Liver (tissue), 9 donors: ENCODE results near the gene TRAPPC6A. TPM values are rescaled to one million over a fixed set of nuclear protein-coding genes. Genes with fewer than 3 reads are reported as not detected.

ENCODE experiments used
- DNase-seq: peaks from one replicate; pipeline ENCODE4 v3.0.0-alpha.2; 2017; ENCODE audit warnings: low spot score
- H3K27ac ChIP-seq, 2 donors: one replicate each; pipeline ENCODE4 v1.7.0; 2013; ENCODE audit warnings: inconsistent platforms in 2 of 2, low read length in 2 of 2, control low read depth in 1 of 2, low read depth in 1 of 2, mild to moderate bottlenecking in 1 of 2
- H3K27me3 ChIP-seq, 4 donors: one replicate each; pipeline versions ENCODE4 v1.6.1 to v1.7.0; 2013; ENCODE audit warnings: low read length in 3 of 4, inconsistent platforms in 1 of 4, mild to moderate bottlenecking in 1 of 4, moderate library complexity in 1 of 4; ENCODE audit not compliant: control insufficient read depth in 4 of 4, insufficient read depth in 4 of 4
- H3K36me3 ChIP-seq, 4 donors: one replicate each; pipeline versions ENCODE4 v1.6.1 to v1.7.0; 2013; ENCODE audit warnings: low read length in 3 of 4, mild to moderate bottlenecking in 3 of 4, low read depth in 1 of 4, moderate library complexity in 1 of 4; ENCODE audit not compliant: control insufficient read depth in 4 of 4, insufficient read depth in 3 of 4
- H3K4me1 ChIP-seq, 4 donors: one replicate each; pipeline versions ENCODE4 v1.6.1 to v1.7.0; 2013; ENCODE audit warnings: low read length in 3 of 4, mild to moderate bottlenecking in 3 of 4, moderate library complexity in 1 of 4; ENCODE audit not compliant: control insufficient read depth in 4 of 4, insufficient read depth in 4 of 4
- H3K4me3 ChIP-seq, 3 donors: one replicate each; pipeline versions ENCODE4 v1.6.1 to v1.7.0; 2013; ENCODE audit warnings: low read length in 3 of 3, control low read depth in 1 of 3, low read depth in 1 of 3, mild to moderate bottlenecking in 1 of 3
- H3K9ac ChIP-seq, 2 donors: one replicate each; pipeline ENCODE4 v1.7.0; 2013; ENCODE audit warnings: low read length in 2 of 2, mild to moderate bottlenecking in 2 of 2, moderate library complexity in 2 of 2, control low read depth in 1 of 2, low read depth in 1 of 2
- H3K9me3 ChIP-seq, 4 donors: one replicate each; pipeline versions ENCODE4 v1.6.1 to v1.7.0; 2013; ENCODE audit warnings: low read length in 3 of 4; ENCODE audit not compliant: control insufficient read depth in 4 of 4
- EGR1 ChIP-seq, 2 donors: IDR thresholded peaks; 2 replicates each; pipeline ENCODE4 v1.6.1; 2016 to 2018; ENCODE audit warnings: antibody characterized with exemption in 2 of 2, low read depth in 2 of 2
- FOXA1 ChIP-seq: IDR thresholded peaks from 2 replicates; pipeline ENCODE4 v1.6.1; 2016; ENCODE audit warnings: antibody characterized with exemption
- FOXA2 ChIP-seq: IDR thresholded peaks from 2 replicates; pipeline ENCODE4 v1.6.1; 2016; ENCODE audit warnings: antibody characterized with exemption
- GABPA ChIP-seq, 2 donors: IDR thresholded peaks in 1 of 2; conservative IDR thresholded peaks in 1 of 2; 2 replicates each; pipeline ENCODE4 v1.6.1; 2016; ENCODE audit warnings: antibody characterized with exemption in 2 of 2, mild to moderate bottlenecking in 1 of 2, moderate library complexity in 1 of 2
- HNF4A ChIP-seq, 2 donors: conservative IDR thresholded peaks; 2 replicates each; pipeline ENCODE4 v1.6.1; 2016; ENCODE audit warnings: antibody characterized with exemption in 2 of 2, mild to moderate bottlenecking in 2 of 2
- HNF4G ChIP-seq: IDR thresholded peaks from 2 replicates; pipeline ENCODE4 v1.6.1; 2016; ENCODE audit warnings: antibody characterized with exemption
- JUND ChIP-seq, 2 donors: IDR thresholded peaks; 2 replicates each; pipeline ENCODE4 v1.6.1; 2016; ENCODE audit warnings: antibody characterized with exemption in 2 of 2
- NR2F2 ChIP-seq: IDR thresholded peaks from 2 replicates; pipeline ENCODE4 v1.6.1; 2016; ENCODE audit warnings: antibody characterized with exemption
- RAD21 ChIP-seq, 2 donors: IDR thresholded peaks; 2 replicates each; pipeline ENCODE4 v1.6.1; 2016; ENCODE audit warnings: antibody characterized with exemption in 2 of 2, mild to moderate bottlenecking in 2 of 2
- RXRA ChIP-seq, 2 donors: IDR thresholded peaks; 2 replicates each; pipeline ENCODE4 v1.6.1; 2017 to 2018; ENCODE audit warnings: antibody characterized with exemption in 2 of 2, mild to moderate bottlenecking in 1 of 2
- SP1 ChIP-seq: IDR thresholded peaks from 2 replicates; pipeline ENCODE4 v1.6.1; 2018; ENCODE audit warnings: antibody characterized with exemption, mild to moderate bottlenecking
- TAF1 ChIP-seq: conservative IDR thresholded peaks from 2 replicates; pipeline ENCODE4 v1.6.1; 2016; ENCODE audit warnings: antibody characterized with exemption, mild to moderate bottlenecking
- YY1 ChIP-seq: IDR thresholded peaks from 2 replicates; pipeline ENCODE4 v1.6.1; 2016; ENCODE audit warnings: antibody characterized with exemption, mild to moderate bottlenecking
- WGBS: extraction: QIAGEN DNeasy Blood & Tissue Kit; methylation state at CpG from one replicate; pipeline ENCODE4 v1.1.7; 2013; 5-methylcytosine and 5-hydroxymethylcytosine counted together
- polyA plus RNA-seq, 2 donors: library from polyadenylated mRNA; stranded (reverse) in 1 of 2; unstranded in 1 of 2; fragments of 200-250 nt in 1 of 2; fragments of >200 nt in 1 of 2; fragmentation: Nextera tagmentation in 1 of 2; extraction: Ambion mirVana in 1 of 2; gene quantifications; one replicate each; pipeline versions ENCODE4 v1.2.1 to v1.2.3, GENCODE V29; 2013 to 2015
- total RNA-seq, 2 donors: library from RNA; depleted of rRNA; stranded (reverse); fragments of >200 nt; gene quantifications; one replicate each; pipeline ENCODE4 v1.2.3, GENCODE V29; 2014
- TF ChIP-seq, protein P1 (sequence below): IDR thresholded peaks from 2 replicates; pipeline ENCODE4 v1.6.1; 2016; ENCODE audit warnings: antibody characterized with exemption
- TF ChIP-seq, protein P2 (sequence below): IDR thresholded peaks from 2 replicates; pipeline ENCODE4 v1.6.1; 2016; ENCODE audit warnings: antibody characterized with exemption
- TF ChIP-seq, protein P3 (sequence below): IDR thresholded peaks from 2 replicates; pipeline ENCODE4 v1.6.1; 2016; ENCODE audit warnings: antibody characterized with exemption
- TF ChIP-seq, protein P4 (sequence below): fragments of 150-350 bp; IDR thresholded peaks from 2 replicates; pipeline ENCODE4 v1.5.1; 2017; ENCODE audit warnings: improper control_type of control experiment, low read depth, low read length; ENCODE audit not compliant: missing input control
- TF ChIP-seq, protein P5 (sequence below): IDR thresholded peaks from 2 replicates; pipeline ENCODE4 v1.6.1; 2016; ENCODE audit warnings: antibody characterized with exemption, mild to moderate bottlenecking
- donor health status: healthy.
- donor health status: healthy.
- donor health status: healthy.
- donor health status: healthy.
- donor health status: healthy.

TRAPPC6A gene
- total and polyA plus RNA-seq, 4 donors, result 14.8 to 52.2 (median 28.6) TPM

DNA sequence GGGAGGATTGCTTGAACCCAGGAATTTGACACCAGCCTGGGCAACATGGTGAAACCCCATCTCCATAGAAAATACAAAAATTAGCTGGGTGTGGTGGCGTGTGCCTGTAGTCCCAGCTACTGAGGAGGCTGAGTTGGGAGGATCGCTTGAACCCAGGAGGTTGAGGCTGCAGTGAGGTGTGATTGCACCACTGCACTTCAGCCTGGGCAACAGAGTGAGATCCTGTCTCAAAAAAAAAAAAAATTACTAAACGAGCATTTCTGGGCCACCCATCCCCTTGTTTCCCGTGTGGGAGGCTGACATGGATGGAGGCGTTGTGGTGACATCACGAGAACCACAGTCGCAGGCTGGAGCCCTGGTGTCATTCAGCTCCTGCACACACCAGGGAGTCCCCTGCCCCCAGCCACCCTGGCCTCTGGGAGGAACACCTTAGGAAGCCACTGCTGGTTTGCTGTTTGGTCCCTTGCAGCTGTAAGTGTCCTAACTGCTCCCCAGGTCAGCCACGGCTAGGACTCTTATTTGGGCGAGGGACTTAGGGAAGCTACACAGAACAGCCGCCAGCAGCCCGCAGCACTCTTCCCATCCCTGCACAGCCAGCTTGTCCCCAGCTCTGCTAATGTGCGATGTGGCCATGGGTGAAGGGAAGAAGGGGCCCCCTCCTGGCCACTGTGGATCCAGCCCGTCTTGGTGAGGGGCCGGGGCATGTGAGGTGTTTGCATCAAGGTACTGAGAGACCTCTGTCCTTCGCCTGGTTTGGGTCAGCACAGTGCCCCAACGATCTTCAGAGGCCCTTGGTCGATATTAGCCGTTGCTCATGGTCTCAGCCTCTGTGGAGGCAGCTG, 30.0 kb downstream of the TRAPPC6A start:
- Histone ChIP-seq H3K4me1 (peaks cover 0 to 13% (median 10%) of the 10 kb centered on the region in 4 donors), H3K36me3 (peaks cover 0 to 10% (median 1%) of the 10 kb centered on the region in 4 donors), H3K4me3 (no peak overlapping the region), H3K9ac (no peak overlapping the region), H3K27ac (no peak overlapping the region), H3K27me3 (peaks cover 0 to 8% (median under 1%) of the 10 kb centered on the region in 4 donors), H3K9me3 (no peaks in the 10 kb centered on the region)
- no peak for DNase-seq
- WGBS, result 90% methylated on average over 18 of the region's 18 CpGs
- no peak for TF ChIP-seq HNF4G
- TF ChIP-seq RXRA (IDR thresholded peaks at IDR 0.05), result no peak
- no peak for TF ChIP-seq RAD21 (IDR thresholded peaks at IDR 0.05)
- no peak for TF ChIP-seq HNF4A (conservative IDR thresholded peaks at IDR 0.05)
- TF ChIP-seq, protein P1, sequence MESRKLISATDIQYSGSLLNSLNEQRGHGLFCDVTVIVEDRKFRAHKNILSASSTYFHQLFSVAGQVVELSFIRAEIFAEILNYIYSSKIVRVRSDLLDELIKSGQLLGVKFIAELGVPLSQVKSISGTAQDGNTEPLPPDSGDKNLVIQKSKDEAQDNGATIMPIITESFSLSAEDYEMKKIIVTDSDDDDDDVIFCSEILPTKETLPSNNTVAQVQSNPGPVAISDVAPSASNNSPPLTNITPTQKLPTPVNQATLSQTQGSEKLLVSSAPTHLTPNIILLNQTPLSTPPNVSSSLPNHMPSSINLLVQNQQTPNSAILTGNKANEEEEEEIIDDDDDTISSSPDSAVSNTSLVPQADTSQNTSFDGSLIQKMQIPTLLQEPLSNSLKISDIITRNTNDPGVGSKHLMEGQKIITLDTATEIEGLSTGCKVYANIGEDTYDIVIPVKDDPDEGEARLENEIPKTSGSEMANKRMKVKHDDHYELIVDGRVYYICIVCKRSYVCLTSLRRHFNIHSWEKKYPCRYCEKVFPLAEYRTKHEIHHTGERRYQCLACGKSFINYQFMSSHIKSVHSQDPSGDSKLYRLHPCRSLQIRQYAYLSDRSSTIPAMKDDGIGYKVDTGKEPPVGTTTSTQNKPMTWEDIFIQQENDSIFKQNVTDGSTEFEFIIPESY, result no peak
- TF ChIP-seq, protein P2, sequence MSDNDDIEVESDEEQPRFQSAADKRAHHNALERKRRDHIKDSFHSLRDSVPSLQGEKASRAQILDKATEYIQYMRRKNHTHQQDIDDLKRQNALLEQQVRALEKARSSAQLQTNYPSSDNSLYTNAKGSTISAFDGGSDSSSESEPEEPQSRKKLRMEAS, result no peak
- no peak for TF ChIP-seq NR2F2
- TF ChIP-seq, protein P3, sequence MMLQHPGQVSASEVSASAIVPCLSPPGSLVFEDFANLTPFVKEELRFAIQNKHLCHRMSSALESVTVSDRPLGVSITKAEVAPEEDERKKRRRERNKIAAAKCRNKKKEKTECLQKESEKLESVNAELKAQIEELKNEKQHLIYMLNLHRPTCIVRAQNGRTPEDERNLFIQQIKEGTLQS, result no peak
- TF ChIP-seq, protein P4, sequence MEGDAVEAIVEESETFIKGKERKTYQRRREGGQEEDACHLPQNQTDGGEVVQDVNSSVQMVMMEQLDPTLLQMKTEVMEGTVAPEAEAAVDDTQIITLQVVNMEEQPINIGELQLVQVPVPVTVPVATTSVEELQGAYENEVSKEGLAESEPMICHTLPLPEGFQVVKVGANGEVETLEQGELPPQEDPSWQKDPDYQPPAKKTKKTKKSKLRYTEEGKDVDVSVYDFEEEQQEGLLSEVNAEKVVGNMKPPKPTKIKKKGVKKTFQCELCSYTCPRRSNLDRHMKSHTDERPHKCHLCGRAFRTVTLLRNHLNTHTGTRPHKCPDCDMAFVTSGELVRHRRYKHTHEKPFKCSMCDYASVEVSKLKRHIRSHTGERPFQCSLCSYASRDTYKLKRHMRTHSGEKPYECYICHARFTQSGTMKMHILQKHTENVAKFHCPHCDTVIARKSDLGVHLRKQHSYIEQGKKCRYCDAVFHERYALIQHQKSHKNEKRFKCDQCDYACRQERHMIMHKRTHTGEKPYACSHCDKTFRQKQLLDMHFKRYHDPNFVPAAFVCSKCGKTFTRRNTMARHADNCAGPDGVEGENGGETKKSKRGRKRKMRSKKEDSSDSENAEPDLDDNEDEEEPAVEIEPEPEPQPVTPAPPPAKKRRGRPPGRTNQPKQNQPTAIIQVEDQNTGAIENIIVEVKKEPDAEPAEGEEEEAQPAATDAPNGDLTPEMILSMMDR, result no peak
- no peak for TF ChIP-seq JUND (IDR thresholded peaks at IDR 0.05)
- TF ChIP-seq SP1, result no peak
- TF ChIP-seq FOXA1, result no peak
- no peak for TF ChIP-seq GABPA (IDR thresholded peaks at IDR 0.05 in 1 of 2, conservative IDR thresholded peaks at IDR 0.05 in 1 of 2)
- TF ChIP-seq EGR1 (IDR thresholded peaks at IDR 0.05; ENCODE audit: low read depth in 2 of 2), result no peak
- TF ChIP-seq FOXA2, result no peak
- no peak for TF ChIP-seq YY1
- TF ChIP-seq TAF1, result no peak
- TF ChIP-seq, protein P5, sequence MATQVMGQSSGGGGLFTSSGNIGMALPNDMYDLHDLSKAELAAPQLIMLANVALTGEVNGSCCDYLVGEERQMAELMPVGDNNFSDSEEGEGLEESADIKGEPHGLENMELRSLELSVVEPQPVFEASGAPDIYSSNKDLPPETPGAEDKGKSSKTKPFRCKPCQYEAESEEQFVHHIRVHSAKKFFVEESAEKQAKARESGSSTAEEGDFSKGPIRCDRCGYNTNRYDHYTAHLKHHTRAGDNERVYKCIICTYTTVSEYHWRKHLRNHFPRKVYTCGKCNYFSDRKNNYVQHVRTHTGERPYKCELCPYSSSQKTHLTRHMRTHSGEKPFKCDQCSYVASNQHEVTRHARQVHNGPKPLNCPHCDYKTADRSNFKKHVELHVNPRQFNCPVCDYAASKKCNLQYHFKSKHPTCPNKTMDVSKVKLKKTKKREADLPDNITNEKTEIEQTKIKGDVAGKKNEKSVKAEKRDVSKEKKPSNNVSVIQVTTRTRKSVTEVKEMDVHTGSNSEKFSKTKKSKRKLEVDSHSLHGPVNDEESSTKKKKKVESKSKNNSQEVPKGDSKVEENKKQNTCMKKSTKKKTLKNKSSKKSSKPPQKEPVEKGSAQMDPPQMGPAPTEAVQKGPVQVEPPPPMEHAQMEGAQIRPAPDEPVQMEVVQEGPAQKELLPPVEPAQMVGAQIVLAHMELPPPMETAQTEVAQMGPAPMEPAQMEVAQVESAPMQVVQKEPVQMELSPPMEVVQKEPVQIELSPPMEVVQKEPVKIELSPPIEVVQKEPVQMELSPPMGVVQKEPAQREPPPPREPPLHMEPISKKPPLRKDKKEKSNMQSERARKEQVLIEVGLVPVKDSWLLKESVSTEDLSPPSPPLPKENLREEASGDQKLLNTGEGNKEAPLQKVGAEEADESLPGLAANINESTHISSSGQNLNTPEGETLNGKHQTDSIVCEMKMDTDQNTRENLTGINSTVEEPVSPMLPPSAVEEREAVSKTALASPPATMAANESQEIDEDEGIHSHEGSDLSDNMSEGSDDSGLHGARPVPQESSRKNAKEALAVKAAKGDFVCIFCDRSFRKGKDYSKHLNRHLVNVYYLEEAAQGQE, result no peak
